ENCODE results near the gene KRAS.
A peak's percentile ranks its signal among the peaks of the same experiment; 100 is the strongest.
"Not testable (repeated sequence)": the region's sequence is repeated elsewhere in the genome, so short reads cannot be mapped to it uniquely, and the experiment has no call there.

KRAS gene

DNA sequence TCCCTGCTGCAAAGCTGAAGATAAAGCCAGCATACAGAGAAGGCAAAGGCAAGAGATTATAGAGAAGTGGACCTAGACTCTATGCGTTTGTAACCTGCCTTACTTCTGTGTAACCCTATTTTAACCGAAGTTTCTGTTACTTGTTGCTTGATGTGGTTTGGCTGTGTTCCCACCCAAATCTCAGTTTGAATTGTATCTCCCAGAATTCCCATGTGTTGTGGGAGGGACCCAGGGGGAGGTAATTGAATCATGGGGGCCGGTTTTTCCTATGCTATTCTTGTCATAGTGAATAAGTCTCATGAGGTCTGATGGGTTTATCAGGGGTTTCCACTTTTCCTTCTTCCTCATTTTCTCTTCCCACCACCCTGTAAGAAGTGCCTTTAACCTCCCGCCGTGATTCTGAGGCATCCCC, 42.1 kb upstream of the KRAS start:
- not testable (repeated sequence) for H2BK5ac ChIP-seq (ENCODE audit: low read depth, low read length, poor library complexity, severe bottlenecking); H3K9me3 ChIP-seq (ENCODE audit: control insufficient read depth, low read length); H2AFZ ChIP-seq (ENCODE audit: low read depth, low read length); H3K9ac ChIP-seq (ENCODE audit: low read length); H2AK5ac ChIP-seq (ENCODE audit: low read length, severe bottlenecking); H3K27ac ChIP-seq (ENCODE audit: low read length, poor library complexity, severe bottlenecking); H3K4me3 ChIP-seq (ENCODE audit: insufficient read depth in 1 of 2, low read depth in 1 of 2, low read length in 2 of 2); H3K4ac ChIP-seq (ENCODE audit: low read depth in 1 of 2, low read length in 2 of 2); H3K4me1 ChIP-seq (ENCODE audit: control insufficient read depth, insufficient read depth, low read depth, low read length); H3K18ac ChIP-seq (ENCODE audit: low read depth in 1 of 2, low read length in 2 of 2); H4K91ac ChIP-seq (ENCODE audit: low read length); H3K4me2 ChIP-seq (ENCODE audit: low read length, poor library complexity, severe bottlenecking); H3K36me3 ChIP-seq (ENCODE audit: control insufficient read depth in 1 of 2, insufficient read depth in 2 of 2, low read depth in 1 of 2, low read length in 2 of 2); H2BK12ac ChIP-seq (ENCODE audit: low read length in 2 of 2); H3K27me3 ChIP-seq (ENCODE audit: control insufficient read depth in 1 of 2, insufficient read depth in 1 of 2, low read length in 2 of 2); H3K23ac ChIP-seq (ENCODE audit: low read length in 2 of 2); H3K79me1 ChIP-seq (replicated peaks; ENCODE audit: low read length, poor library complexity, severe bottlenecking); H2BK120ac ChIP-seq (ENCODE audit: low read depth, low read length); DNase-seq; H2BK15ac ChIP-seq (ENCODE audit: low read depth, poor library complexity, severe bottlenecking); H4K8ac ChIP-seq (ENCODE audit: low read length); H3K14ac ChIP-seq (ENCODE audit: low read length in 2 of 2)
- 100% methylated on average over 2 of the region's 5 CpGs for WGBS

DNA sequence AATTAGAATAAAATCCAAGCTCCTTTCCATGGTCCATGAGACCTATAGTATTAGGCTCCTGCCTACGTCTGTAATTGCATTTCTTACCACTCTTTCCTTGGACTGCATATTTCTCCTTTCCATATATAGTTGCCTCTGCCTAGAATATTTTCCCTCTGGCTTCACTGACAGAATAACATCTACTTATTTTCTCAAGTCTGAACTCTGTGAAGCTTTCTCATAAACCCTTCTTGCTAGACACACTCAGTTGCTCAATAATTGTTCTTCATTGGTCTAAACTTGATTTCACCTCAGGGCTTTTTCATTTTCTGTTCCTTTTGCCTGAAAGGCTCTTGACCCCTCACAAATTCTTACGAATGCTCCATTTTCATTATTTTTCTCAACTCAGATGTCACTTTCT, 36.9 kb upstream of the KRAS start:
- Histone ChIP-seq H4K8ac (ENCODE audit: low read length) (no peak overlapping the region), H3K18ac (ENCODE audit: low read depth in 1 of 2, low read length in 2 of 2) (no peak overlapping the region), H3K14ac (ENCODE audit: low read length in 2 of 2) (no peak overlapping the region), H3K9me3 (ENCODE audit: control insufficient read depth, low read length) (peaks cover 10% of the 10 kb centered on the region), H2BK120ac (ENCODE audit: low read depth, low read length) (no peak overlapping the region), H2BK5ac (ENCODE audit: low read depth, low read length, poor library complexity, severe bottlenecking) (no peak overlapping the region), H3K79me1 (replicated peaks; ENCODE audit: low read length, poor library complexity, severe bottlenecking) (no peaks in the 10 kb centered on the region), H4K91ac (ENCODE audit: low read length) (no peak overlapping the region), H2BK15ac (ENCODE audit: low read depth, poor library complexity, severe bottlenecking) (no peak overlapping the region), H3K23ac (ENCODE audit: low read length in 2 of 2) (no peak overlapping the region), H3K27me3 (ENCODE audit: control insufficient read depth in 1 of 2, insufficient read depth in 1 of 2, low read length in 2 of 2) (no peaks in the 10 kb centered on the region), H3K4me1 (ENCODE audit: control insufficient read depth, insufficient read depth, low read depth, low read length) (no peaks in the 10 kb centered on the region), H3K4ac (ENCODE audit: low read depth in 1 of 2, low read length in 2 of 2) (no peak overlapping the region), H3K4me3 (ENCODE audit: insufficient read depth in 1 of 2, low read depth in 1 of 2, low read length in 2 of 2) (no peak overlapping the region), H3K27ac (ENCODE audit: low read length, poor library complexity, severe bottlenecking) (no peak overlapping the region), H2AK5ac (ENCODE audit: low read length, severe bottlenecking) (no peak overlapping the region), H3K4me2 (ENCODE audit: low read length, poor library complexity, severe bottlenecking) (no peak overlapping the region), H2BK12ac (ENCODE audit: low read length in 2 of 2) (no peak overlapping the region), H2AFZ (ENCODE audit: low read depth, low read length) (no peak overlapping the region), H3K36me3 (ENCODE audit: control insufficient read depth in 1 of 2, insufficient read depth in 2 of 2, low read depth in 1 of 2, low read length in 2 of 2) (no peaks in the 10 kb centered on the region), H3K9ac (ENCODE audit: low read length) (no peak overlapping the region)
- 86% methylated on average over 2 of the region's 2 CpGs for WGBS
- DNase-seq, result no peak

DNA sequence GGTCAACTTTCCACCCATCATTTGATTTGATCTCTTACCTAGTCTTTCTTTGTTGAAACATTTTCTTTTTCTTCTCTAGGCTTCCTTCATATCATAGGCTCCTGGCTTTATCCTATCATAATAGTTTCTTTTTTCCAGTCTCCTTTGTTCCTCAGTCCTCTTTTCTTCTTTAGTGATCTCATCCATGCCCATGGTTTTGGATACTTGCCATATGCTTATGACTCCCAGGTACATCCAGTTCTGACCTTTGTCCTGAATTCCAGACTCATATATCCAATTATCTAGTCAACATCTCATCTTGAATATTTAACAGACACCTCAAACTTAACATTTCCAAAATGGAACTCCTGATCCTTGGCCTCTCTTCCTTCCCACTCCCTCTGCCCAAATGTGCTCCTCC, 36.1 kb upstream of the KRAS start:
- Histone ChIP-seq H3K4me3 (ENCODE audit: insufficient read depth in 1 of 2, low read depth in 1 of 2, low read length in 2 of 2) (no peak overlapping the region), H3K36me3 (ENCODE audit: control insufficient read depth in 1 of 2, insufficient read depth in 2 of 2, low read depth in 1 of 2, low read length in 2 of 2) (no peaks in the 10 kb centered on the region), H2BK12ac (ENCODE audit: low read length in 2 of 2) (no peak overlapping the region), H2BK120ac (ENCODE audit: low read depth, low read length) (no peak overlapping the region), H3K4ac (ENCODE audit: low read depth in 1 of 2, low read length in 2 of 2) (no peak overlapping the region), H4K8ac (ENCODE audit: low read length) (no peak overlapping the region), H3K14ac (ENCODE audit: low read length in 2 of 2) (no peak overlapping the region), H2AFZ (ENCODE audit: low read depth, low read length) (no peak overlapping the region), H3K9me3 (ENCODE audit: control insufficient read depth, low read length) (peaks cover 10% of the 10 kb centered on the region), H3K27me3 (ENCODE audit: control insufficient read depth in 1 of 2, insufficient read depth in 1 of 2, low read length in 2 of 2) (no peaks in the 10 kb centered on the region), H3K79me1 (replicated peaks; ENCODE audit: low read length, poor library complexity, severe bottlenecking) (no peaks in the 10 kb centered on the region), H3K23ac (ENCODE audit: low read length in 2 of 2) (no peak overlapping the region), H3K4me1 (ENCODE audit: control insufficient read depth, insufficient read depth, low read depth, low read length) (no peaks in the 10 kb centered on the region), H3K9ac (ENCODE audit: low read length) (no peak overlapping the region), H2BK15ac (ENCODE audit: low read depth, poor library complexity, severe bottlenecking) (no peak overlapping the region), H3K27ac (ENCODE audit: low read length, poor library complexity, severe bottlenecking) (no peak overlapping the region), H2AK5ac (ENCODE audit: low read length, severe bottlenecking) (no peak overlapping the region), H2BK5ac (ENCODE audit: low read depth, low read length, poor library complexity, severe bottlenecking) (no peak overlapping the region), H3K4me2 (ENCODE audit: low read length, poor library complexity, severe bottlenecking) (no peak overlapping the region), H3K18ac (ENCODE audit: low read depth in 1 of 2, low read length in 2 of 2) (no peak overlapping the region), H4K91ac (ENCODE audit: low read length) (no peak overlapping the region)
- DNase-seq, result no peak

DNA sequence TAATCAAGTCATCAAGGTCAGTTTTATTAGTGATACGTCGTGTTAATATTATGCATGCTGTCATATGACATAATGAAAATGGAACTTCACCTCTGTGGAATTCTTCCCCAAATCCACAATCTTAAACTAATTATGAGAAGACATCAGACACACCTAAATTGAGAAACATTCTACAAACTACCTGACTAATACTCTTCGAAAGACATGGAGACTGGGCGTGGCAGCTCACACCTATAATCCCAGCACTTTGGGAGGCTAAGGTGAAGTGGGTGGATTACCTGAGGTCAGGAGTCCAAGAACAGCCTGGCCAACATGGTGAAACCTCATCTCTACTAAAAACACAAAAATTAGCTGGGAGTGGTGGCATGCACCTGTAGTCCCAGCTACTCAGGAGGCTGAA, 33.3 kb upstream of the KRAS start:
- 100% methylated on average over 2 of the region's 4 CpGs for WGBS

More for the DNA sequence above, 33.3 kb upstream of the KRAS start:
- H2BK5ac ChIP-seq (ENCODE audit: low read depth, low read length, poor library complexity, severe bottlenecking), result no peak overlapping the region
- peak overlapping the region; percentile 5 for H2BK120ac ChIP-seq (ENCODE audit: low read depth, low read length)
- no peaks in the 10 kb centered on the region for H3K36me3 ChIP-seq (ENCODE audit: control insufficient read depth in 1 of 2, insufficient read depth in 2 of 2, low read depth in 1 of 2, low read length in 2 of 2)
- no peak overlapping the region for H3K23ac ChIP-seq (ENCODE audit: low read length in 2 of 2)
- H3K79me1 ChIP-seq (replicated peaks; ENCODE audit: low read length, poor library complexity, severe bottlenecking), result no peaks in the 10 kb centered on the region
- H3K4me2 ChIP-seq (ENCODE audit: low read length, poor library complexity, severe bottlenecking), result no peak overlapping the region
- no peak overlapping the region for H3K4ac ChIP-seq (ENCODE audit: low read depth in 1 of 2, low read length in 2 of 2)
- no peak overlapping the region for H2BK15ac ChIP-seq (ENCODE audit: low read depth, poor library complexity, severe bottlenecking)
- no peak overlapping the region for H2AFZ ChIP-seq (ENCODE audit: low read depth, low read length)
- H2BK12ac ChIP-seq (ENCODE audit: low read length in 2 of 2), result no peak overlapping the region
- H3K14ac ChIP-seq (ENCODE audit: low read length in 2 of 2), result no peak overlapping the region
- no peak overlapping the region for H3K9ac ChIP-seq (ENCODE audit: low read length)
- H3K27me3 ChIP-seq (ENCODE audit: control insufficient read depth in 1 of 2, insufficient read depth in 1 of 2, low read length in 2 of 2), result no peaks in the 10 kb centered on the region
- no peak overlapping the region for H2AK5ac ChIP-seq (ENCODE audit: low read length, severe bottlenecking)
- DNase-seq, result no peak
- no peak overlapping the region for H3K18ac ChIP-seq (ENCODE audit: low read depth in 1 of 2, low read length in 2 of 2)
- H3K4me1 ChIP-seq (ENCODE audit: control insufficient read depth, insufficient read depth, low read depth, low read length), result no peaks in the 10 kb centered on the region
- H4K8ac ChIP-seq (ENCODE audit: low read length), result no peak overlapping the region
- no peak overlapping the region for H4K91ac ChIP-seq (ENCODE audit: low read length)
- no peak overlapping the region for H3K4me3 ChIP-seq (ENCODE audit: insufficient read depth in 1 of 2, low read depth in 1 of 2, low read length in 2 of 2)
- peaks cover 2% of the 10 kb centered on the region for H3K9me3 ChIP-seq (ENCODE audit: control insufficient read depth, low read length)
- no peak overlapping the region for H3K27ac ChIP-seq (ENCODE audit: low read length, poor library complexity, severe bottlenecking)
